HFF-Myc (cell line): ENCODE results near the gene CDH4.

Source experiments
- DNase-seq: peaks from one replicate; pipeline ENCODE4 v3.0.0-alpha.2; 2011; ENCODE audit warnings: low read depth; ENCODE audit errors: extremely low read depth
- H3K4me3 ChIP-seq: replicated peaks from 2 replicates; pipeline ENCODE4 v1.5.1; 2011; ENCODE audit warnings: low read depth, mild to moderate bottlenecking, control low read depth, low read length
- TF ChIP-seq, protein P1 (sequence below): IDR thresholded peaks from 2 replicates; pipeline ENCODE4 v1.5.1; 2012; ENCODE audit warnings: mild to moderate bottlenecking, low read depth, low read length, control low read depth; ENCODE audit errors: missing control alignments

The CDH4 gene

DNA sequence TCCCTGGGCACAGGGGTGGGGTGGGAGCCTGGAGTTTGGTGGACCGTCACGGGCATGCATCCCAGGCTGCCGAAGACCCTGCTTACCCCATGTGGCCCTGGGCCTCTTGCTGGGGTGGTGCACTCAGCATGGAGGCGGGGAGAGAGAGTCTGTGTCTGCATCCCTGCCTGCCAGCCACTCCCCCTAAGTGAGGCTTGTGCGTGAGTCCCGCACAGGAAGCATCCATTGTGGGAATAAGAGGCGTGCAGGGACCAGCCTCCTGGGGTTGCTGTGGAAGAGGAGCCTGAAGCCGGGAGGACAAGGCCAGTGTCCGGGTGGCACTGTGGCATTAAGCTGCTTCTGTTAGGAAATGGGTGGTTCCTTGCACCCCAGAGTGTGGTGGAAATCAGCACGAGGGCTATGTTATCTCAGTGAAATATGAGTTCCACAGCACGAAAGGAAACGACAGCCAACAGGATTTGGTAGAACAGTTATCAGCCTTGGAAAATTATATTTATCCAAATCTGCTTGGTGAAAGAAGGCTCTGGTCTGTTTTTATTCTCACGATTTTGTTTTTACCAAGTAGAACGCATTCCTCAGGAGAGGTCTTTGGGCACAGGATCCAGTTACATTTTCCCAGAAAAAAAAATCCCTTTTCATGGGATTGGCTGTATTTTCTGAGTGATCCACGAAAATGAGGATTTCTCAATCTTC lies 35.7 kb downstream of the CDH4 start:
- no peak overlapping the region for H3K4me3 ChIP-seq
- DNase-seq: no peak
- TF ChIP-seq, protein P1, sequence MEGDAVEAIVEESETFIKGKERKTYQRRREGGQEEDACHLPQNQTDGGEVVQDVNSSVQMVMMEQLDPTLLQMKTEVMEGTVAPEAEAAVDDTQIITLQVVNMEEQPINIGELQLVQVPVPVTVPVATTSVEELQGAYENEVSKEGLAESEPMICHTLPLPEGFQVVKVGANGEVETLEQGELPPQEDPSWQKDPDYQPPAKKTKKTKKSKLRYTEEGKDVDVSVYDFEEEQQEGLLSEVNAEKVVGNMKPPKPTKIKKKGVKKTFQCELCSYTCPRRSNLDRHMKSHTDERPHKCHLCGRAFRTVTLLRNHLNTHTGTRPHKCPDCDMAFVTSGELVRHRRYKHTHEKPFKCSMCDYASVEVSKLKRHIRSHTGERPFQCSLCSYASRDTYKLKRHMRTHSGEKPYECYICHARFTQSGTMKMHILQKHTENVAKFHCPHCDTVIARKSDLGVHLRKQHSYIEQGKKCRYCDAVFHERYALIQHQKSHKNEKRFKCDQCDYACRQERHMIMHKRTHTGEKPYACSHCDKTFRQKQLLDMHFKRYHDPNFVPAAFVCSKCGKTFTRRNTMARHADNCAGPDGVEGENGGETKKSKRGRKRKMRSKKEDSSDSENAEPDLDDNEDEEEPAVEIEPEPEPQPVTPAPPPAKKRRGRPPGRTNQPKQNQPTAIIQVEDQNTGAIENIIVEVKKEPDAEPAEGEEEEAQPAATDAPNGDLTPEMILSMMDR: no peak

DNA sequence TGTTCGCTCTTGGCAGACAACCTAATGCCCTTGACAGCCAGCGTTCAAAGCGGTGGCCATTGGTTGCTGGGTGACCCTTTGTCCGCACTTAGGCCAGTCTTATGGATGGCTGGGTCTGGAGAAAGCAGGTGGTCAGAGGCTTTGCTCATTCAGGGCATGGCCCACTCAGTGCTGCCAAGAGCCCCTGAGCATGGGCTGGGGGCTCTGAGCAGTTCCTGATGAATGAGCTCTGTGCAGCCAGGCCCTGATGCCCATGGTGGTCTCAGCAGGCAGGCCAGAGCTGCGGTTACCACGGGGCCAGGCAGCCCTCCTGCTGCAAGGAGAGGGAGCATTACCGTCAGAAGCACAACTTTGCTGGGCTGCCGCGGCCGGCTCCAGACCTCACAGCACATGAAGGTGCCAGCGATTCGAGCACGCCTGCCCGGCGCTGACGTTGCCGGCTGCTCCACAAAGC lies 36.3 kb downstream of the CDH4 start:
- TF ChIP-seq, protein P1: no peak
- no peak for DNase-seq
- no peak overlapping the region for H3K4me3 ChIP-seq

DNA sequence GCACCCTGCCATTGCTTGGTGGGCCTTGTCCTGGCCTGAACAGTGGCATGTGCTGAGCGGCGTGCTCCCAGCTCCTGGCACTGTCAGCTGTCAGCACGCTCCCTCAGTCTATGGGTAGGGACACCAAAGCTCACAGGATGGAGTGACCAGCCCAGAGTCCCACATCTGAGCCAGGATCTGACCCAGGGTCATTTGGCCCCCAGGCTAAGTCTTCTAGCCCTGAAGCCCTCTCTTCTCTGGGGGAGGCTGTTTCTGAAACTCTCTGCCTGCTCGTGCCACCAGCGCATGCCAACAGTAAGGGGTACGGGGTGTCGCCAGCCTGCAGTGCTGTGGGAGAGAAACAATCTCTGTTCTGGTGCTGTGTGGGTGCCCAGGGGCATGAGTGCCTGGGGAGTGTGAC lies 37.1 kb downstream of the CDH4 start:
- TF ChIP-seq, protein P1: no peak
- DNase-seq: no peak
- H3K4me3 ChIP-seq: no peak overlapping the region

DNA sequence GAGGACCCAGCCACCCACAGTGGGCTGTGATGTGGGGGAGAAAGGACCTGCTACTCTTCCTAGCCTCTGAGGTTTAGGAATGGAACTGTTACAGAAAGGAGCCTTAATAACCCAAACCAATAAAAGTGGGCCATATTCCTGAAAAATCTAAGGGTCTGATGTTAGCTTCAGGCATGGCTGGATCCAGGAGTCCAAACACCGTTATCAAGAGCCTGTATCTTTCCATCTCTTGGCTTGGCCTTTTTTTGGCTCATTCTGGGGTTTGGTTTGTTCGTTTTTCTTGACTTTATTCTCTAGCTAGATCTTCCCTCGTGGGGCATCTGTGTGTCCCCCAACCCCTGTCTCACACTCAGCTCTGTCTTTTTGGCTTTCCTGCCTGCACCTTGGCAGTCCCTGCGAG lies 38.7 kb downstream of the CDH4 start:
- TF ChIP-seq, protein P1: no peak
- DNase-seq: no peak
- H3K4me3 ChIP-seq: no peak overlapping the region

DNA sequence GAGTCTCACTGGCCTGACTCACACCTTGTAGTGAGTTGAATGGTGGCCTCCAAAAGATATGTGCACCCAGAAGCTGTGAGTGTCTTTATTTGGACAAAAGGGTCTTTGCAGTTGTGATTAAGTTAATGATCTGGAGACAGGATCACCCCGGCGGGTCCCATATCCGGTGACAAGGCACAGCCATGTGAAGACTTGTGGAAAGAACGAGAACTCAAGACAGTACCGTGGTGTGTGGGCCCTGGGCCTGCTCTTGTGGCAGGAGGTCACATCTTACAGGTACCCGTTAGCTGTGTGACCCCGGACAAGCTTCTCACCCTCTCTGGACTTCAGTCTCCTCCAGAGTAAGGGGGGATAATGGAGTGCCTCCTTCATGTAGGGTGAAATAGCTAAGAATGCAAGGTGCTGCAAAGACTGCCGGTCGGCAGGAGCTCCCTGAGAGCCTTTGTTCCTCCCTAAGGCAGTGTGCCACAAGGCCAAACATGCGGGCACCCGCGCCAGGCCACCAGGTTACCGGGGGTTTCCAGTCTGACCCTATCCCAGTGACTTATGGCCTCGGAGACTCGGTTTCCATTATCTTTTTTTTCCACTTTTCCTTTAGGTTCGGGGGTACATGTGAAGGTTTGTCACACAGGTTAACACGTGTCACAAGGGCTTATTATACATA lies 39.2 kb downstream of the CDH4 start:
- no peak for DNase-seq
- TF ChIP-seq, protein P1: no peak
- no peak overlapping the region for H3K4me3 ChIP-seq

DNA sequence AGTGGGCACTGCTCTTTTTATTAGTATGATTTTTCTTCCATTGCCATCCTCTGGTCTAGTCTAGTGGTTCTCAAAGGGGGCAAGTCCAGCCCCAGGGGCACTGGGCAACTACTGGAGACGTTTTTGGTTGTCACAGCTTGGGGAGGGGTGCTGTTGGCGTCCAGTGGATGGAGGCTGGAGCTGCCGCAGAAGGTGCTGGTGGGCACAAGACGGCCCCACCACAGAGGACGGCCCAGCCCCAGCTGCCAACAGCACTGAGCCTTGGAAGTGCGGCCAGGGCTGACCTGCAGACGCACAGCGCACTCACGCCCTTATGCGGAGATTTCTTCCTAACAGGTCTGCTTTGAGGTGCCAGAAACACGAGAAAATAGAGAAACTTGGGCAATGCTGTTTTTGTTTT lies 40.3 kb downstream of the CDH4 start:
- DNase-seq: no peak
- no peak overlapping the region for H3K4me3 ChIP-seq
- TF ChIP-seq, protein P1: no peak
